Bronchial epithelial cell (primary cell): ENCODE measurements around the gene TRABD2A. TPM values are rescaled to one million over a fixed set of nuclear protein-coding genes. Genes with fewer than 3 reads are reported as not detected.
A peak's percentile ranks its signal among the peaks of the same experiment; 100 is the strongest.

Source experiments
- DNase-seq: peaks from one replicate; pipeline ENCODE4 v3.0.0-alpha.2; 2010; ENCODE audit warnings: low read depth
- FAIRE-seq: peaks from 2 replicates; lab custom pipeline; 2011; peaks lifted over from hg19 to GRCh38; lab: Jason Lieb, UNC
- H3K27me3 ChIP-seq: 2 replicates; pipeline ENCODE4 v1.5.1; 2011; ENCODE audit warnings: low read length; ENCODE audit not compliant: control insufficient read depth, insufficient read depth
- H3K36me3 ChIP-seq: 2 replicates; pipeline ENCODE4 v1.5.1; 2011; ENCODE audit warnings: low read length; ENCODE audit not compliant: control insufficient read depth, insufficient read depth
- H3K4me3 ChIP-seq: 2 replicates; pipeline ENCODE4 v1.5.1; 2011; ENCODE audit warnings: mild to moderate bottlenecking, low read depth, low read length, control low read depth
- total RNA-seq: library from RNA; depleted of rRNA; stranded (reverse); fragments of >200 nt; gene quantifications from 2 replicates; pipeline ENCODE4 v1.2.1, GENCODE V29; 2014
- TF ChIP-seq, protein P1 (sequence below): IDR thresholded peaks from 2 replicates; pipeline ENCODE4 v1.5.1; 2011; ENCODE audit warnings: mild to moderate bottlenecking, moderate library complexity, low read length, control low read depth, inconsistent platforms; ENCODE audit not compliant: insufficient read depth, severe bottlenecking

Gene TRABD2A
- total RNA-seq, 1 donor from 2014 or later = 1.3 TPM

DNA sequence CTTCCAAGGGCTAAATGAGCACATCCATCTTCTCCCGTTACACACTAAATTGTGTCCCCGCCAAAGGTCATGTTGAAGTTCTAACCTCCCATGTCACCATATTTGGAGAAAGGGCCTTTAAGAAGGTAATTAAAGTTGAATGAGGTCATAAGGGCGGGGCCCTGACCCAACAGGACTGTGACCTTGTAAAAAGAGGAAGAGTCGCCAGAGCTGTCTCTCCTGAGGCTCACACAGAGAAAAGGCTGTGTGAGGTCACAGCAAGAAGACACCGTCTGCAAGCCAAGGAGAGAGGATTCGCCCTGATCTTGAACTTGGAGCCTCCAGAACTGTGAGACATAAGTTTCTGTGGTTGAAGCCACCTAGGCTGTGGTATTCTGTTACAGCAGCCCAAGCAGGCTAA lies 24.1 kb downstream of the TRABD2A start:
- FAIRE-seq = no peak
- TF ChIP-seq, protein P1, sequence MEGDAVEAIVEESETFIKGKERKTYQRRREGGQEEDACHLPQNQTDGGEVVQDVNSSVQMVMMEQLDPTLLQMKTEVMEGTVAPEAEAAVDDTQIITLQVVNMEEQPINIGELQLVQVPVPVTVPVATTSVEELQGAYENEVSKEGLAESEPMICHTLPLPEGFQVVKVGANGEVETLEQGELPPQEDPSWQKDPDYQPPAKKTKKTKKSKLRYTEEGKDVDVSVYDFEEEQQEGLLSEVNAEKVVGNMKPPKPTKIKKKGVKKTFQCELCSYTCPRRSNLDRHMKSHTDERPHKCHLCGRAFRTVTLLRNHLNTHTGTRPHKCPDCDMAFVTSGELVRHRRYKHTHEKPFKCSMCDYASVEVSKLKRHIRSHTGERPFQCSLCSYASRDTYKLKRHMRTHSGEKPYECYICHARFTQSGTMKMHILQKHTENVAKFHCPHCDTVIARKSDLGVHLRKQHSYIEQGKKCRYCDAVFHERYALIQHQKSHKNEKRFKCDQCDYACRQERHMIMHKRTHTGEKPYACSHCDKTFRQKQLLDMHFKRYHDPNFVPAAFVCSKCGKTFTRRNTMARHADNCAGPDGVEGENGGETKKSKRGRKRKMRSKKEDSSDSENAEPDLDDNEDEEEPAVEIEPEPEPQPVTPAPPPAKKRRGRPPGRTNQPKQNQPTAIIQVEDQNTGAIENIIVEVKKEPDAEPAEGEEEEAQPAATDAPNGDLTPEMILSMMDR = no peak
- DNase-seq = no peak
- Histone ChIP-seq H3K4me3 (no peak overlapping the region), H3K27me3 (peaks cover 2% of the 10 kb centered on the region), H3K36me3 (no peaks in the 10 kb centered on the region)

DNA sequence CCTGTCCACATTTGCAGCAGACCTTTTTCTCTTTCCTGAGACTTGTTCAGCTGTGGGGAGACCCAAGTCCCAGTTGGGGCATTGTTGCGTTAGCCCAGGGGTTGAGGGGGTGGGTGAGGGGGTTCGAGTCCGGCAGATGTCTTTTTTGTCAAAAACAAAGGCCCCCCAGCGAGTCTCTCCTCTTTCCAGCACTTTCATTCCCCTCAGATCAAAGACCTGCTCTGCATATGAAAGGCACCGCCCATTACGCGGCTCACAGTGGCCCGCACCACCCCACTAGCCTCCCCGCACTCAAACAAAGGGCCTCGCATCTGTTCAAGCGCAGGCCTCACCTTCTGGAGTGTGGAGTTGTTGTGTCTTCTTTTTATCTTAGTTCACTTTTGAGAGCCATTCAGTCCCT lies 25.2 kb downstream of the TRABD2A start:
- H3K27me3 ChIP-seq = peaks cover 2% of the 10 kb centered on the region
- TF ChIP-seq, protein P1 = no peak
- H3K4me3 ChIP-seq = no peak overlapping the region
- FAIRE-seq = no peak
- DNase-seq = no peak
- no peaks in the 10 kb centered on the region for H3K36me3 ChIP-seq

DNA sequence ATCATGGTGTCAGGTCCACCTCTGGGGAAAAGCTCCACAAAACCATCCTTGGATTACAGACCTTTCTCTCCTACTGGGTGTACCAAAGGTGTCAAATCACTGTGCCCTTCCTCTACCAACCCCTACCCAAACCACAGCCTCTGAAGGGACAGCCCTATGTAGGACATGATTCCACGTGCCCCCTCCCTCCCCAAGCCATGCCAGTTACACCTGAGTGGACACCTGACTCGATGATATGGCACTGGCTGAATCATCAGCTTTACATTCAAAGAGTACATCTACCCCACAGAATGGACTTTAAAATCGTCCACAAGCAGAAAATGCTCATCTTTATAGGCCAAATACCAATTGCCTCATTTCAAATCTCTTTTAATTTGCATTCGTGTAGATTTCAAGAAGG lies 26.0 kb downstream of the TRABD2A start:
- no peaks in the 10 kb centered on the region for H3K36me3 ChIP-seq
- DNase-seq = no peak
- no peak for FAIRE-seq
- no peak overlapping the region for H3K4me3 ChIP-seq
- TF ChIP-seq, protein P1 = no peak
- H3K27me3 ChIP-seq = peaks cover 2% of the 10 kb centered on the region

DNA sequence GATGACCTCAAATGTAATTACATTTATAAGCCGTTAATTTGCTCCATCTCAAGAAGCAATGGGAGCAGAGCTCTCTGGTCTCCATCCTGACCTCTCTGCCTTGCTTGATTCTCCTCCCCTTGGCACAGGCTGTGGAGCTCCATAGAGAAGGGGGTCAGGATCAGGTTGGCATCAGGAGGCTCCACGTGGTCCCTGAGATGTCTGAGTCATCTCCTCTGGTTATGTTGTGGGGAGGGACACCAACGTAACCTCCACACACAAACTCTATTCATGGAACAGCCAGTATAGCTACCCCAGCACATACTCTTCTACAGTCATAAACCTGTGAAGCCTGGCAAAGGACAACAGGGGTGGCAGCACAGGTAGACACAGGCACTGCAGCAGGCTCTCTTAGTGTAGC lies 29.0 kb downstream of the TRABD2A start:
- Histone ChIP-seq H3K4me3 (no peak overlapping the region), H3K36me3 (no peaks in the 10 kb centered on the region), H3K27me3 (peaks cover 2% of the 10 kb centered on the region)
- FAIRE-seq (peak; percentile 36), DNase-seq (no peak)
- TF ChIP-seq, protein P1 = no peak

DNA sequence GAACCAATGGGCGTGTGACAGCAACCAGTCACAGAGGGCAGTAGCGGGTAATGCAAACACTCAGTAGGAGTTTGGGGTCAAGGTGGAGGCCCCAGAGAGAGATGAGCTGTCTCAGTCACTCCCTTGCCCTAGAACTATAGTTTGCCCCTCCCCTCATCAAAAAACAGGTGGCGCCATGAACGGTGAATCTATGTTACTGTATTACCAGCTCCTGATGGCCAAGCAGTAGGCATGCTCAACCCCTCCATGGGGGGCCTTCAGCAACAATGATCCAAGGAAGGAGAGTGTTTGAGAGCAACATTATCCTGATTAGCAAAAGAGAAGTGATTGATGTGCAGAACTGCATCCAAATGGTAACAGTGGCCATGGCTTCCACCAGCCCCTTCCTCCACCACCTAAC lies 30.4 kb downstream of the TRABD2A start:
- FAIRE-seq = no peak
- TF ChIP-seq, protein P1 = no peak
- H3K27me3 ChIP-seq = no peaks in the 10 kb centered on the region
- DNase-seq = no peak
- H3K4me3 ChIP-seq = no peak overlapping the region
- H3K36me3 ChIP-seq = no peaks in the 10 kb centered on the region

DNA sequence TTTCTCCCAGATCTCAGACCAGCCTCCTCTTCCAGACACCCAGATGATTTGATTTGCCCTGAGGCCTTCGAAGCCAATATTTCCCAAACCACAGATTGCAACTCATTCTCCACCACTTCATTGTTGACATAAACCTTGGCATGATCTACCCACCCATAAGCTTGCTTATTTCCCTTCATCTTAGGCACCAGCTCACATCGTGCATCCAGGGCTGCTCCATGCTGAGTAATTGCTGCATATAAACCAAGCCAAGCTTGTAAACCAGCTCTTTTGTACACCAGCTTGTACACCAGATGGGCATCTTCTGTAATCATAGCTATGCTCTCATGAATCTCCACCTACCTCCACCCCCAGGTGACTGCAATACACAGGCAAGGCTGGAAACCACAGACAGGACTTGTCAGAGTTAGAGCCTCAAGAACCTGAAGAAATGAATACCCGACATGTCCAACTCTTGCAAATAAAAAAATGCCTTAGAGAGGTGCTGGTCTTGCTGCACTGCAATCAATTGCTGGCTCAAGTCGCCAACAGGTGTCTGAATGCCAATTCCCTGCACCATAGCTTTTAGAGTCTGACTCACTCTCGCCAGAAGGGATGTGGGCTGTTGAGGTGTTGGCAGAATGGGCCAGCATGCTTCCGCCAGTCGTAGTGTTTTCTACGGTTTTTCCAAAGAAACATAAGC lies 31.5 kb downstream of the TRABD2A start:
- TF ChIP-seq, protein P1 = no peak
- Histone ChIP-seq H3K4me3 (no peak overlapping the region), H3K27me3 (no peaks in the 10 kb centered on the region), H3K36me3 (no peaks in the 10 kb centered on the region)
- no peak for FAIRE-seq
- peak; percentile 6 for DNase-seq
